ENCODE data around the gene OSBPL7.

OSBPL7 gene

DNA sequence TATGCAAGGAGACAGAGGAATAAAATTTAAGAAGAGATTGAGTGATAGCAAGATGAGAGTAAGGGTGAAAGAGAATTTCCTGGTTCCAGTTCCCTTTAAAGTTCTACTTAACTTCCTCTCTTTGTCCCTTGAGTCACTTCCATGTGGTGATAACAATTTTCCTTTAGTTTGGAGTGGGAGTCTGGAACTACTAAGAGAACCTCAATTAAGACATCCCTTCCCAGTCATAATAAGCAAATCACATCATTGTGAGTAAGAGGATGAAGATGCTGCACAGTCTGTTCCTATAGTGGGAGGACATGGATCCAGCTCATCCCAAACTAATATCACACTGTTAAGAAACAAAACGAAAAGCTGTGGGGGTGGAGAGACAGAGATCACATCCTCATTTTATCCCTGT lies 64.2 kb downstream of the OSBPL7 start:
- H3K9me3 ChIP-seq (ENCODE audit: low read length): peaks cover 10% of the 10 kb centered on the region; the same call in 1 of the 2 replicates
- TF ChIP-seq EZH2 (IDR thresholded peaks at IDR 0.05; ENCODE audit: borderline replicate concordance, low read length) (no peak), CTCF (IDR thresholded peaks at IDR 0.05; ENCODE audit: low read length) (no peak)
- H3K27me3 ChIP-seq (ENCODE audit: insufficient read depth, low read length): peaks cover 8% of the 10 kb centered on the region

More for the DNA sequence above, 64.2 kb downstream of the OSBPL7 start:
- no peaks in the 10 kb centered on the region for H3K4me1 ChIP-seq (ENCODE audit: insufficient read depth, low read length, severe bottlenecking)
- no peak overlapping the region for H3K4me3 ChIP-seq (ENCODE audit: low read depth, low read length, poor library complexity, severe bottlenecking)
- H3K79me2 ChIP-seq (ENCODE audit: insufficient read depth, low read length): no peaks in the 10 kb centered on the region
- H4K20me1 ChIP-seq (ENCODE audit: insufficient read depth, low read length): no peaks in the 10 kb centered on the region
- H3K27ac ChIP-seq (ENCODE audit: low read depth, low read length, poor library complexity, severe bottlenecking): no peak overlapping the region
- no peak overlapping the region for H3K4me2 ChIP-seq (ENCODE audit: low read length)
- no peak overlapping the region for H2AFZ ChIP-seq (ENCODE audit: low read length)
- no peaks in the 10 kb centered on the region for H3F3A ChIP-seq (ENCODE audit: insufficient read depth, low read length)
- H3K36me3 ChIP-seq (ENCODE audit: insufficient read depth, low read length): no peaks in the 10 kb centered on the region; the same call in 1 of the 2 replicates
- no peaks in the 10 kb centered on the region for H3K9me2 ChIP-seq (ENCODE audit: low read depth, low read length)
- no peak overlapping the region for H3K9ac ChIP-seq (ENCODE audit: low read length)

Measured in OCI-LY1 (cell line).